ENCODE data around the gene SMARCE1.

GRCh38 chr17:40599468-40599763 lies 48.2 kb downstream of the SMARCE1 start:
- TF ChIP-seq POLR2AphosphoS5 (IDR thresholded peaks at IDR 0.05; ENCODE audit: low read depth, low read length) (no peak), FOXP2 (optimal IDR thresholded peaks at IDR 0.05; ENCODE audit: borderline replicate concordance, extremely low read depth, extremely low read length, insufficient read depth) (no peak), TAF1 (IDR thresholded peaks at IDR 0.05; ENCODE audit: borderline replicate concordance, insufficient read depth, low read length) (no peak), REST (IDR thresholded peaks at IDR 0.05; ENCODE audit: insufficient read depth in 1 of 2, low read depth in 2 of 2, low read length in 2 of 2) (no peak)

Data from PFSK-1 (cell line).